ENCODE results near the gene SPOCK1. TPM values are rescaled to one million over a fixed set of nuclear protein-coding genes. Genes with fewer than 3 reads are reported as not detected.

The SPOCK1 gene
- total and polyA plus RNA-seq, 2 of the 4 experiments (the other 2 are of a cell fraction): 5.0 to 20.3 TPM

- in situ Hi-C loops (cut with MboI; ENCODE audit: low sequenced_read_pairs) (no loop called here), intact Hi-C loops (cut with micrococcal nuclease) (no loop called here), dilution Hi-C loops (cut with HindIII; ENCODE audit: low sequenced_read_pairs, unreplicated experiment) (no loop called here)
- CTCF ChIA-PET: interaction anchor here (0.6 kb wide), 1 partner anchor 11 kb away, joined by 3 read pairs; no protein-coding TSS in a partner anchor
- Histone ChIP-seq H2BK5ac (ENCODE audit: low read depth, low read length, poor library complexity, severe bottlenecking) (no peak overlapping the region), H2AFZ (replicated peaks; ENCODE audit: low read length, poor library complexity) (no peak overlapping the region), H3K27ac (ENCODE audit: insufficient read depth, low read length) (no peak overlapping the region), H2BK120ac (ENCODE audit: low read depth, low read length) (no peak overlapping the region), H4K91ac (ENCODE audit: insufficient read depth, low read depth, low read length) (no peak overlapping the region), H3K9me3 (ENCODE audit: control insufficient read depth, insufficient read depth, low read length) (no peaks in the 10 kb centered on the region), H3K14ac (replicated peaks; ENCODE audit: low read depth, low read length) (no peak overlapping the region), H2AK9ac (replicated peaks; ENCODE audit: low read depth, low read length, poor library complexity) (no peak overlapping the region), H4K20me1 (ENCODE audit: insufficient read depth, low read length) (no peaks in the 10 kb centered on the region), H3K4me2 (ENCODE audit: low read depth, low read length) (no peak overlapping the region), H2BK20ac (ENCODE audit: low read depth, low read length) (no peak overlapping the region), H3K79me1 (ENCODE audit: low read depth in 1 of 2, low read length in 2 of 2) (no peaks in the 10 kb centered on the region), H3K4me1 (ENCODE audit: control insufficient read depth, insufficient read depth, low read length) (no peaks in the 10 kb centered on the region), H4K5ac (ENCODE audit: low read depth, low read length) (no peak overlapping the region), H4K8ac (ENCODE audit: low read depth in 2 of 2, low read length in 2 of 2) (no peak overlapping the region), H3K4me3 (ENCODE audit: insufficient read depth, low read depth, low read length) (no peak overlapping the region), H3K56ac (ENCODE audit: extremely low read depth, insufficient read depth, low read length) (no peak overlapping the region), H2BK15ac (ENCODE audit: low read depth, low read length) (no peak overlapping the region), H3K27me3 (ENCODE audit: control insufficient read depth, insufficient read depth, low read length) (no peaks in the 10 kb centered on the region), H3K23ac (ENCODE audit: low read depth, low read length) (no peak overlapping the region), H3K9me1 (ENCODE audit: insufficient read depth, low read length) (no peaks in the 10 kb centered on the region), H2AK5ac (ENCODE audit: low read depth, low read length) (no peak overlapping the region), H3K9ac (ENCODE audit: low read depth, low read length) (no peak overlapping the region), H3K36me3 (ENCODE audit: control insufficient read depth, insufficient read depth, low read length) (no peaks in the 10 kb centered on the region), H3K18ac (ENCODE audit: low read depth, low read length) (no peak overlapping the region), H3K4ac (ENCODE audit: low read depth, low read length) (no peak overlapping the region)
- TF ChIP-seq MAZ (IDR thresholded peaks at IDR 0.05; ENCODE audit: borderline replicate concordance, low read depth, low read length): no peak
- no peak for TF ChIP-seq CHD1 (IDR thresholded peaks at IDR 0.05; ENCODE audit: low read depth, low read length)
- TF ChIP-seq POLR2A (IDR thresholded peaks at IDR 0.05; ENCODE audit: low read depth, low read length): no peak
- TF ChIP-seq FOS (IDR thresholded peaks at IDR 0.05; ENCODE audit: low read depth, low read length): no peak
- WGBS, 2 experiments (ENCODE audit: extremely low coverage in 2 of 2, insufficient read length in 1 of 2): no CpG with 5 or more reads among the region's 2 CpGs
- POLR2A ChIA-PET (ENCODE audit: unreplicated experiment): no interaction called here
- no TSS peak for BruUV-seq (replicated peaks)
- ATAC-seq (ENCODE audit: low read depth): no peak
- no peak for DNase-seq
Measured at GRCh38 chr5:137070521-137070920, 428.6 kb downstream of the SPOCK1 start.

All from IMR-90 (cell line).